Astrocyte (in vitro differentiated cells and primary cell): ENCODE results near the gene MPZL1. TPM values are rescaled to one million over a fixed set of nuclear protein-coding genes. Genes with fewer than 3 reads are reported as not detected.

Source experiments
- DNase-seq: peaks from one replicate; pipeline ENCODE4 v3.0.0-alpha.2; 2010; ENCODE audit warnings: low read depth
- FAIRE-seq: peaks from 2 replicates; lab custom pipeline; 2011; peaks lifted over from hg19 to GRCh38; lab: Jason Lieb, UNC
- H2AFZ ChIP-seq: 2 replicates; pipeline ENCODE4 v1.6.0; 2012; ENCODE audit warnings: low read depth, low read length, inconsistent platforms
- H3K27ac ChIP-seq: 2 replicates; pipeline ENCODE4 v1.5.1; 2011; ENCODE audit warnings: low read depth, low read length, inconsistent platforms
- H3K27me3 ChIP-seq: 2 replicates; pipeline ENCODE4 v1.6.0; 2011; ENCODE audit warnings: low read length, inconsistent platforms; ENCODE audit not compliant: insufficient read depth
- H3K36me3 ChIP-seq: 2 replicates; pipeline ENCODE4 v1.5.1; 2011; ENCODE audit warnings: low read length, inconsistent platforms; ENCODE audit not compliant: insufficient read depth
- H3K4me1 ChIP-seq: 2 replicates; pipeline ENCODE4 v1.5.1; 2011; ENCODE audit warnings: low read length, inconsistent platforms; ENCODE audit not compliant: insufficient read depth
- H3K4me2 ChIP-seq: 2 replicates; pipeline ENCODE4 v1.6.0; 2012; ENCODE audit warnings: low read length, inconsistent platforms
- H3K4me3 ChIP-seq: 2 replicates; pipeline ENCODE4 v1.5.1; 2011; ENCODE audit warnings: low read depth, mild to moderate bottlenecking, low read length, inconsistent platforms; ENCODE audit not compliant: insufficient read depth
- H3K79me2 ChIP-seq: 2 replicates; pipeline ENCODE4 v1.6.0; 2012; ENCODE audit warnings: mild to moderate bottlenecking, low read length, inconsistent platforms; ENCODE audit not compliant: insufficient read depth
- H3K9ac ChIP-seq: 2 replicates; pipeline ENCODE4 v1.6.0; 2012; ENCODE audit warnings: mild to moderate bottlenecking, low read length, inconsistent platforms
- H3K9me3 ChIP-seq: 2 replicates; pipeline ENCODE4 v1.5.1; 2012; ENCODE audit warnings: low read depth, mild to moderate bottlenecking, low read length, inconsistent platforms; ENCODE audit not compliant: insufficient read depth
- H4K20me1 ChIP-seq: 2 replicates; pipeline ENCODE4 v1.6.0; 2012; ENCODE audit warnings: low read length, inconsistent platforms; ENCODE audit not compliant: insufficient read depth
- H3K27ac Mint-ChIP-seq: one replicate; pipeline ENCODE4 v1.8.0; 2021; ENCODE audit warnings: mild to moderate bottlenecking, mixed read lengths; ENCODE audit not compliant: unreplicated experiment
- H3K27me3 Mint-ChIP-seq: one replicate; pipeline ENCODE4 v1.8.0; 2021; ENCODE audit warnings: low read depth, mixed read lengths; ENCODE audit not compliant: unreplicated experiment
- H3K36me3 Mint-ChIP-seq: one replicate; pipeline ENCODE4 v1.8.0; 2021; ENCODE audit warnings: low read depth, mixed read lengths; ENCODE audit not compliant: unreplicated experiment
- H3K4me1 Mint-ChIP-seq: one replicate; pipeline ENCODE4 v1.8.0; 2021; ENCODE audit warnings: low read depth, mixed read lengths; ENCODE audit not compliant: unreplicated experiment
- H3K4me3 Mint-ChIP-seq: one replicate; pipeline ENCODE4 v1.8.0; 2021; ENCODE audit warnings: mild to moderate bottlenecking, moderate library complexity, mixed read lengths; ENCODE audit not compliant: unreplicated experiment
- H3K9me3 Mint-ChIP-seq: one replicate; pipeline ENCODE4 v1.8.0; 2021; ENCODE audit warnings: mild to moderate bottlenecking, mixed read lengths; ENCODE audit not compliant: unreplicated experiment
- CTCF ChIP-seq: IDR thresholded peaks from 2 replicates; pipeline ENCODE4 v1.5.1; 2011; ENCODE audit warnings: low read depth, mild to moderate bottlenecking, inconsistent platforms, low read length, moderate library complexity; ENCODE audit not compliant: insufficient read depth
- EZH2 ChIP-seq: IDR thresholded peaks from 2 replicates; pipeline ENCODE4 v1.6.1; 2012; ENCODE audit warnings: mild to moderate bottlenecking, low read length, inconsistent platforms; ENCODE audit not compliant: insufficient read depth
- total RNA-seq: library from RNA; stranded (reverse); gene quantifications from 2 replicates; pipeline ENCODE4 v1.2.1, GENCODE V29; 2021

The MPZL1 gene
- total RNA-seq, 1 donor from 2014 or later = 240 TPM

- Histone ChIP-seq H2AFZ (no peak overlapping the region), H3K27me3 (peaks cover 13% of the 10 kb centered on the region), H3K9ac (no peak overlapping the region), H3K4me3 (no peak overlapping the region), H4K20me1 (no peaks in the 10 kb centered on the region), H3K9me3 (no peaks in the 10 kb centered on the region), H3K27ac (no peak overlapping the region), H3K4me1 (no peaks in the 10 kb centered on the region), H3K36me3 (no peaks in the 10 kb centered on the region), H3K79me2 (no peaks in the 10 kb centered on the region), H3K4me2 (no peak overlapping the region)
- FAIRE-seq = no peak
- H3K4me3 Mint-ChIP-seq = no peak overlapping the region
- no peaks in the 10 kb centered on the region for H3K9me3 Mint-ChIP-seq
- H3K27me3 Mint-ChIP-seq = peaks cover 14% of the 10 kb centered on the region
- no peak for TF ChIP-seq CTCF
- TF ChIP-seq EZH2 = no peak
- no peaks in the 10 kb centered on the region for H3K36me3 Mint-ChIP-seq
- no peak for DNase-seq
- no peak overlapping the region for H3K27ac Mint-ChIP-seq
- peaks cover 17% of the 10 kb centered on the region for H3K4me1 Mint-ChIP-seq
These were observed 10.9 kb upstream of the MPZL1 start for GRCh38 chr1:167710836-167711235.

- no peak for TF ChIP-seq EZH2
- TF ChIP-seq CTCF = no peak
- H4K20me1 ChIP-seq = no peaks in the 10 kb centered on the region
- FAIRE-seq = no peak
- Mint-ChIP-seq H3K27me3 (peaks cover 14% of the 10 kb centered on the region), H3K27ac (no peak overlapping the region), H3K9me3 (no peaks in the 10 kb centered on the region), H3K4me3 (no peak overlapping the region), H3K36me3 (no peaks in the 10 kb centered on the region), H3K4me1 (peaks cover 7% of the 10 kb centered on the region)
- no peaks in the 10 kb centered on the region for H3K79me2 ChIP-seq
- no peaks in the 10 kb centered on the region for H3K36me3 ChIP-seq
- H3K4me3 ChIP-seq = no peak overlapping the region
- H3K4me2 ChIP-seq = no peak overlapping the region
- H3K27me3 ChIP-seq = peaks cover 6% of the 10 kb centered on the region
- no peak overlapping the region for H3K27ac ChIP-seq
- no peaks in the 10 kb centered on the region for H3K9me3 ChIP-seq
- no peak for DNase-seq
- no peaks in the 10 kb centered on the region for H3K4me1 ChIP-seq
- no peak overlapping the region for H2AFZ ChIP-seq
- no peak overlapping the region for H3K9ac ChIP-seq
These were observed 10.0 kb upstream of the MPZL1 start for GRCh38 chr1:167711797-167712196.

GRCh38 chr1:167713330-167714081 is 8.3 kb upstream of the MPZL1 start:
- FAIRE-seq (no peak), DNase-seq (peak; percentile 36)
- Histone ChIP-seq H3K9ac (peak overlapping the region; percentile 88), H3K27me3 (peaks cover 3% of the 10 kb centered on the region), H3K9me3 (no peaks in the 10 kb centered on the region), H3K36me3 (no peaks in the 10 kb centered on the region), H3K79me2 (no peaks in the 10 kb centered on the region), H3K4me2 (peak overlapping the region; percentile 97), H2AFZ (peak overlapping the region; percentile 100), H3K27ac (no peak overlapping the region), H3K4me1 (no peaks in the 10 kb centered on the region), H4K20me1 (no peaks in the 10 kb centered on the region), H3K4me3 (peak overlapping the region; percentile 90)
- H3K9me3 Mint-ChIP-seq = no peaks in the 10 kb centered on the region
- H3K4me1 Mint-ChIP-seq = peaks cover 5% of the 10 kb centered on the region
- TF ChIP-seq CTCF (no peak), EZH2 (no peak)
- peaks cover 14% of the 10 kb centered on the region for H3K27me3 Mint-ChIP-seq
- H3K4me3 Mint-ChIP-seq = peak overlapping the region; percentile 89
- no peaks in the 10 kb centered on the region for H3K36me3 Mint-ChIP-seq
- H3K27ac Mint-ChIP-seq = peak overlapping the region; percentile 27
